Germinal center (tissue), 1 donor: ENCODE measurements around the gene MED8.

Source experiments
- DNase-seq: peaks from one replicate; pipeline ENCODE4 v3.0.0; 2012; ENCODE audit warnings: mixed read lengths, low spot score

Gene MED8, protein sequence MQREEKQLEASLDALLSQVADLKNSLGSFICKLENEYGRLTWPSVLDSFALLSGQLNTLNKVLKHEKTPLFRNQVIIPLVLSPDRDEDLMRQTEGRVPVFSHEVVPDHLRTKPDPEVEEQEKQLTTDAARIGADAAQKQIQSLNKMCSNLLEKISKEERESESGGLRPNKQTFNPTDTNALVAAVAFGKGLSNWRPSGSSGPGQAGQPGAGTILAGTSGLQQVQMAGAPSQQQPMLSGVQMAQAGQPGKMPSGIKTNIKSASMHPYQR

DNA sequence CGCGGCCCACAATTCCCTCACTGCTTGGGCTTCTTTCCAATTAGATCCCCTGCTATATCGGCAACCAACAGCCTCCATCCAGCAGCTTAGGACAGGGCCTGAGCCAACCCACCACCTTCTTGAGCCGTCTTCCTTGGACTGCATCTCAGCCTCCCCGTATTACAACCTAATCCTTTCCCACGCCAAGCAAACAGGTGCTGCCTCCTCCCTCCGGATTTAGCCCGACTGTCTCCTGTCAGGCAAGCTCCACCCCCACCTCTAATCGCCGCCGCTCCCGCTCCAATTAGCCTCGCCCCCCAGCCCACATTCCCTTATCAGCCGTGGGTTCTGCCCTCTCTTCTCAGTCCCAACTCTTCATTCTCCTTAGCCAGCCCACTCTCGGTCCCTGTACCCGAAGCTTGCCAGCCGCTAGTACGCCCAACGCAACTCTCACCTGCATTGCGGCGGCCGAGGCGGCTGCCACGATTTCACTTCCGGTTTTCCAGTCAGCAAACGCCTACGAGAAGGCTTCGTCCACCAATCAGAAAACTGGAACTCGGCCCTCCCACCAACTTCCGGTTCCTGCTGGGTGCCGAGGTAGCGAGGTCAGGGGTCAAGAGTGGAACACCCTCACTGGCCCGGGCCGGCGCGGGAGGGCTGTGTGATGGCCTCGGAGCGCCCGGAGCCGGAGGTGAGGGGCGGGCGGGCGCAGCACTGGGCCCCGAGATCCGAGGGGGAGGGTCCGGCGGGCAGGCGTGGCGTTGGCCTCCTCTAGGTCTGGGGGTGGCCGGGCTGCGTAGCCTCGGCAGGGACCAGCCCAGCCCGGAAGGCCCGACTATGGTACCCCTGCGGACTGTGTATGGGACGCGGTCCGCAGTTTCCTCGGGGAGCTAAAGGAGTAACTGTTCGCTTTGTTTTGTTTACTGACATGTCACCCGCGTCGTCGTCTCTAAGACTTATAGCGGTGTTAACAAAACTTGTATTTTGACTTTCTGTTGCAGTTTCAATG is at the start of gene MED8, which contains the start of gene SZT2:
TSS of gene MED8 (minus strand) at position 475 of the 988 bp plus-strand sequence. CDS start at position 439, 36 bp downstream.
TSS of gene SZT2 (plus strand) at position 574 of the 988 bp plus-strand sequence. CDS start at position 644, 70 bp downstream.
- peak; percentile 94 for DNase-seq

DNA sequence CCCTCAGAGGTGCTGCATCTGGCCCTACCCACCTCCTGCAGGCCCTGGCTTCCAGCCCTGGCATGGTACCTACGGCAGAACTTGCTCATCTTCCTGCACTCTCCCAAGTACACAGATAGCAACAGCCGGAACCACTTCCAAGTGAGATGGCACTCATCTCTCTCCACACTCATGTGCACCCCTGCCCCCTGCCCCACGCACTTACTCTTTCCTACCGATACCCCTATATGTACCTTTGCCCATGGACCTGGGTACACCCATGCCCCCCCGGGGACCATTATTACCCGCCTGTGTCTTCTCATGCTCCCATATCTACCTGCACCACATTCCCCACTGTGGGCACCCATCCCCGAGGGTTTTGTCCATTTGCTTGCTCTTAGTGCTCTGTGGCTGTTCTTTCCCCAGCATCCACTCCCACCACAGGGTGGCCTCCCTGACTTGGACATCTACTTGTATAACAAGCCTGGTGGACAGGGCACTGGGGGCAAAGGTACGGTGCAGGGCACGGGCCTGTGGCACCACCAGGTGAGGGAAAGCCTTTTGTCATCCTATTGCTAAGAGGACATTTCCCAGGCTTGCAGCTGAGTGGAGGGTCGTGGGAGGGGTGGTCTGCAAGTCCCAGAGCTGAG is 49.5 kb upstream of the MED8 start:
- no peak for DNase-seq

DNA sequence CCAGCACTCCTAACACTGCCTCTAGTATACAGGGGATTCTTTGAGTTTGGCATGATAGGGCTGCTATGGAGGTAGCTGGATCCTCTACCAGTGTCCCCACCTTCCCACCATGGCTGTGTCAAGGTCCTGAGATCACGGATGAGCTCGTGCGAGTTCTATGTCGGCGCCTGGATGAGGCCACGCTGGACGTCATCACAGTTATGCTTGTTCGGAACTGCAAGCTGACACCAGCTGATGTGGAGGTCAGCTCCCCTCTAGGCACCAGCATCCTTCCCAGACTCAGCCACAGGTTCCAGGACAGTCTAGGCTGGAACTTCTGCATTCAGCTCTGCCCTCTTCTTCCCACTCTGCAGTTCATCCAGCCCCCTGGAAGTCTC is 49.0 kb upstream of the MED8 start:
- no peak for DNase-seq

DNA sequence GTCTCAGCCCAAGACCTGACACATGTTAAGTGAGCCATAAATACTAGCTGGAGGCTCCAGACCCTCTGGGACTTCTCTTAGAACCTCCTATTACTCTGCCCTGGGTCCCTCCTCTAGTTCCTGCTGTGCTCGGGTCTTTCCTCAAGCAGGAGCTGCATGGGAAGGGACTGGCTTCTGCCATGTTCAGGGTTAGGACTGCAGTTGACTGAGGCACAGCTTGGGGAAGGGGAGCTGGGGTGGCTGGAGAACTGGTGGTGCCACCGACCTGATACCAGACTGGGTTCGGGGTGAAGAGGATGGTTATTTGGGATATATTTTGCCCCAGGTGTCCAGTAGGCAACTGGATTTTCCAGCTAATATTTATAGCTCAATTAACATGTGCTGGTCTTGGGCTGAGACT is 48.4 kb upstream of the MED8 start:
- no peak for DNase-seq

DNA sequence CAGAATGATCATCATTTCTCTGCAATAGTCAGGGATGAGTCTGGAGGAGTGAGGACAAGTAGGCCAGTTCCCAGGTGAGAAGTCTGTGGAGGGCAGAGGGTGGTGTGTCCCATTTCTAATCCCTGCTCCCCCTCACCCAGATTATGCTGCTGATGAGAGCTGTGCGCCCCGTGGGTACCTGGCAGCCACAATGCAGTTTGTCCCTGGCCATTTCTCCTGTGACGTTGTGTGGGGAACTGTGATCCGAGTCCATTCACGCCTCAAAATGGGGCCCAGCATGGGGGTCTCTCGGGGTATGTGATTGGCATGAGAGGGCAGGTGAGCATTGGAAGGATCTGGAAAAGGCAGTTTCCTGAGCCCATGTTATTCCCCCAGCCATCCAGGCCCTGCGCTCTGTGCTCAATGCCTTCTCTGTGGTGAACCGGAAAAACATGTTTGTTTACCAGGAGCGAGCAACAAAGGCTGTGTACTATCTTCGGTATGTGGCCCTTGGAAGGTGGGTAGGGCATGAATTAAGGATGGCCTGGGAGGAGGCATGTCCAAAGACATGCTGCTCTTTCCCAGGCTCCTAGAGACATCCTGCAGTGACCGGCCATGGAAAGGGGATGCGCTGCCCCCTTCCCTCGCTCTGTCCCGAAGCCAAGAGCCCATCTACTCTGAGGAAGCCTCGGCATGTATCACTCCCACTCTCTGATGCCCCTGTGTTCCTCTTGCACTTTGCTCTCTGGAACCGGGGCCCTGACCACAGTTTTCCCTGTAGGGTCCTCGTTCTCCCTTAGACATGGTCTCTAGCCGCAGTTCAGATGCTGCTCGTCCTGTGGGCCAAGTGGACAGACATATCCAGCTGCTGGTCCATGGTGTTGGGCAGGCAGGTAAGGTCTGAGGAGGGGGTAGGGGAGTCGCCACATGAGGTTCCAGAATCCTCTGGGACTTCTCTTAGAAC is 47.7 kb upstream of the MED8 start:
- DNase-seq = no peak

DNA sequence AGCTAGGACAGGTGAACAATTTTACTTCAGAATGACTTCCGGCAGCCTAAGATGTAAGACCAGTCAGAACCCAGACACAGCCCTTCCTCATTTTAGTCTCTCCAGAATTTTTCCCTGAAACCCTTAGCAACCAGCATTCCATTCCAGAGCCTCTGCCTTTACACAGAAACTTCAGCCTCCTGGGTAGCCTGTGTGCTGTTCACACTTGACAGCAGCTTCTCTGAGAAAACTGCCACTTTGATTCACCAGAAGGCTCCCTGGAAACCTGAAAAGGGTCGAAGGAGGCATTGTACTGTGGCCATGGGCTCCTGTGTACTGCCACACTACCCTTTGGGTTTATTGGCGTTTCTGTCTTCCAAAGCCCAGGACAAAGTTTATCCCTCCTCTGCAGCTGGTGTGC is 46.8 kb upstream of the MED8 start:
- no peak for DNase-seq

DNA sequence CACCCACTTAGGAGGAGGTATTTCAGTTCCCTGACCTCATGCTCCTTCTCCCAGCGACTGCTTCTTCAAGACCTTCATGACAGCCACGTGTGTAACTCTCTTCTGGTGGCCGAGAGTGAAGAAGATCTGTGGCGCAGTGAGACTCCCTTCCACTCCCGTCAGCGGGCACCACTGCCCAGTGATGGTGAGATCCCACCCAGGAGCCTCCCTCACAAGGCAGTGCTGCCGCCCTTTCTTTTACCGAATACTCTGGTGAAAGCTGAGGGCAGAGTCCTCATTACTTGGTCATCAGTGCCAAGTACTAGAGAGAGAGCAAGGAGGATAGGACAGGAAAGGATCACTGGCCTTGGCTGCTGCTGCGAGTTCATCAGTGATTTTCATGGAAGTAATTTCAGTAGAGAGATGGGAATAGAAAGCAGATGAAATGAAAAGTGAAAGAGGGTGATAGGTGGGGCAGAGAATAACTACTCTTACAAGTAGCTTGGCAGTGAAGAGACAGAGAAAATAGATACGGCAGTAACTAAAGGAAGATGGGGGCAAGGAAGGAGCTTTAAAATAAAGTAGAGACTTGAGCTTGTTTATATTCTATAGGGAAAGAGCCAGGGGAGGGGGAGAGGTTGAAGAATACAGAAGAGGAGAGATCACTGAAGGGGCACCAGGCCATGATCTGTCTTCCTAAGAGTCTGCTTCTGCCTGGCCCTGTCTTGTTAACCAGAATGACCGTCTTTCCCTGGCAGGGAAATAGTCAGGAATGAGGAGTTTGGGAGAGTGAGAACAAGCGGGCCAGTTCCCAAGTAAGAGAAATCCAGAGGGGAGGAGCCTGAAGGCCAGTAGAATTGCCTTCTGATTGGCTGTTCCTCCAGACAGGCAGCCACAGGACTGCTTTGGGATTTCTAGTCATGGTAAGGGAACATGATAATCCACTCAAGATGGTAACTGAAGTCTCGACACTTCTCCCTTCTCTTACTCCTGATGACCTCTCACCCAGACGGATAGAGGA is 45.8 kb upstream of the MED8 start:
- DNase-seq = no peak

DNA sequence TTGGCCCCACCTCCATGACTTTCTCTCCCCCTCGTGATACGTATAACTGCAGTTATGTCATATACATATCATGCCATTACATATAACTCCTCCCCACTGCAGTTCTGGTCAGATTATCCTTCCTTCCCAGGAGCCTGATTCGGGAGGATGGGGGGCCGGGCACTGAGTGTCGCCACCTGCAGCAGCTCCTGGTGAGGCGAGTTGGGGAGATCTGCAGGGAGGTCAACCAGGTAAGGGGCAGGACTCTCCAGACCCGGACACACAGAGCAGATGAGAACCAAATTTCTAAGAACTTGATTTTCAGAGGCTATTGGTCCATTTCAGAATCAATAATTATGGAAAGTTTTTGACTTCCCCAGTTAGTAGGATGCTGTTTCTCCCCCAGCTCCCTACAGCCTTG is 44.7 kb upstream of the MED8 start:
- DNase-seq = no peak

DNA sequence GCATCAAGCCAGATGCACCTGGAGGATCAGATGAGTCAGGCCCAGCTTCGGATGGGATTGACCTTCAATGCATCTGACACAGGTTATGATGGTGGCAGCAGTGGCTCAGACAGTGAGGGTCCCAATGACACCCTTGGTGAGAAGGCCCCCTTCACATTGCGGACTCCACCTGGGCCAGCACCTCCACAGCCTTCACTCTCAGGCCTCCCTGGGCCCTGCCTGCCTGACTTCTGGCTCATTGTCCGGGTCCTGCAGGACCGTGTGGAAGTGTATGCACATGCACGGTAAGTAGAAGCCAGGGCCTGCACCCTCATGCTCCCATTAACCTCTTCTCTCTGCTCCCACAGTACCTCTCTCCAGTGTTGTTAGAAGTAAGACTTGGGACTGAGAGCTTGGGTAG is 43.3 kb upstream of the MED8 start:
- no peak for DNase-seq

DNA sequence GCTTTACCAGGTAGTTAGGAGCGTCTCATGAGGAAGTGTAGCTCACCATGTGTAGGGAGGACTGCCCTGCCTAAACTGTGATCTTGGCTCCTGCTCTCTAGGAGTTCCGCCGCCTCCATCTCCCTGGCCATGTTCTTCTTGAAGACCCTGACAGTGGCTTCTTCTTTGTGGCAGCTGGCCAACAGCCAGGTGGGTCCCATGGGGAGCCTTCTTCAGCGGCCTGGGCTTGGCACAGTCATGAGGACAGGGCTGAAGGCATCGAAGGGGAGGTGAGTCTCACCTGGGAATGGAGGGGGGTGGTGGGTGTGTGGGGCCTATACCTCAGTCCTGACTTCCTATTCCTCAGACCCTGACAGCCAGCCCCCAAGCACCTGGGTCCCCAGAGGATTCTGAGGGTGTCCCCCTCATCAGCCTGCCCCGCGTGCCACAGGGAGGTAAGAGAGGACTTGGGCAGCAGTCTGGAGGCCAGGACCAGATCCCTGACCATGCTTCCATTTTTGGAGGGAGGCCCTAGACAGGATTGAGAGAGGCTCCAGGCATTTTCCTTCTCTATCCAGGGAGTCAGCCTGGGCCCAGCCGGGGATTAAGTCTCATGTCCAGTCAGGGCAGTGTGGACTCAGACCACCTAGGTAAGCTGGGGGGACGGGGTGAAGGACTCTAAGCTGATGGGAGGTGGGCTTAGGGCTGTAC is 42.7 kb upstream of the MED8 start:
- DNase-seq = no peak

DNA sequence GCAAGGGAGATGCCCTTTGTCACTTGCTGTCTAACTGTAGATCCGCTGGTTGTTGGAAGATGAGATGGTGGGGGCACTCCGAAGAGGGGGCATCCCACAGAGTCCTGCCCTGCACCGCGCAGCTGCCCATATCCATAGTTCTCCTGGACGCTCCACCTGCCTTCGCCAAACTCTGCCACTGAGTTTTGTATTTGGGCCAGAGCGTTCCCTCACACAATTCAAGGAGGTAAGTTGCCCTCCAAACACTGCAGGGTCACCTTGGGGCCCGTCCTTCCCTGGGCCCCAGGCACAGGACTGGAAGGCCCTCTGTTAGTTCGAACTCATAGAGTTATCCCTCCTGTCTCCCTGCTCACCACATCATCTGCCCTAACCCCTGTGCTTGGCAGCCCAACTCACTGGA is 42.1 kb upstream of the MED8 start:
- DNase-seq = no peak

DNA sequence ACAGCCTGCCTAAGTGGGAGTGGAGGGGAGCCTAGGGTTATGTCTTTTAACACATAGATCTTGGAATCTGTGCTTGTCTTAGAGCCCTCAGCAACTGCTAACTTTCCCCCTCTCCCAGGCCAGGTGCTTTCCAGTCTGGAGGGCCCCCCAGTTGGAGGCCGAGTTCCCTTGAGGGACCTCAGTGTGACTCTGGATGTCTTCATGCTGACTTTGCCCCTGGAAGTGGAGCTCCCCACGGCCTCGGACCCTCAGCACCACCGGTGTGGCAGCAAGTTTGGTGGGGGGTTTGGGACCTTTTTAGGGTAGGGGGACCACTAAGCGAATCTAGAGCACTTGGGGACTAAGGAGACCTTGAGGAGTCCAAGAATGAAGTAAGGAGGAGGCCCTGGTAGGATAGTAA is 41.2 kb upstream of the MED8 start:
- no peak for DNase-seq

DNA sequence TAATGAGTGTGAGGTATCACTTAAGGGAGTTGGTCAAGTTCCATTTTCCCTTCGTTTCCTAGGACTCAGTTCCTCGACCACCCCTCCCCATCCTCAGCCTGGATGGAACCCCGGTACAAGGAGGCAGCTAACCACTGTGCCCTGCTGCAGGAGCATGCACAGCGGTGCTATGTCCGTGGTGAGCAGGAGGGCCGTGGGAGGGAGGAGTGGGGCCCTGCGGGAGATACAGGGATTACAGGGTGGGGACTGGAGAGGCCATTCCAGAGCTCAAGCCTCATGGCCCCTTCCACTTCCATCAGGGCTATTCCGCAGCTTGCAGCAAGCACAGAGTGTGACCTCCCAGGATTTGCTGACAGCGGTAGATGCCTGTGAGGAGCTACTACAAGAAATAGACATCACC is 38.3 kb upstream of the MED8 start:
- no peak for DNase-seq

DNA sequence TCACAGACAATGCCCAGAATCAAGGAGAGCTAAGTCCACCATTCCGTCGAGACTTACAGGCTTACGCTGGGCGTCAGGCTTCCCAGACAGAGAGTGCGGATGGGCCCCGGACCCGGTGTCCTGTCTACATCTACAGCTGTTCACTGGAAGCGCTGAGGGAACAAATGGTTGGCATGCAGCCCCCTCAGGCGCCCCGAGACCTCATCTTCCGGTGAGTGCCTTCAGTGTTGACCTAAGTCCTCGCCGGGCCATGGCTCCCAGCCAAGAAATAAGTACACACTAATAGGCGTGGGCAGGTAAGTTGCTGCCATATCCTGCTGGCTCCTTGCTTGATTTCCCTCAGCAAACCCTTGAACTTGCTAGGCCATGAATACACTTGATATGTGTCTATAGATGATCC is 37.9 kb upstream of the MED8 start:
- no peak for DNase-seq

DNA sequence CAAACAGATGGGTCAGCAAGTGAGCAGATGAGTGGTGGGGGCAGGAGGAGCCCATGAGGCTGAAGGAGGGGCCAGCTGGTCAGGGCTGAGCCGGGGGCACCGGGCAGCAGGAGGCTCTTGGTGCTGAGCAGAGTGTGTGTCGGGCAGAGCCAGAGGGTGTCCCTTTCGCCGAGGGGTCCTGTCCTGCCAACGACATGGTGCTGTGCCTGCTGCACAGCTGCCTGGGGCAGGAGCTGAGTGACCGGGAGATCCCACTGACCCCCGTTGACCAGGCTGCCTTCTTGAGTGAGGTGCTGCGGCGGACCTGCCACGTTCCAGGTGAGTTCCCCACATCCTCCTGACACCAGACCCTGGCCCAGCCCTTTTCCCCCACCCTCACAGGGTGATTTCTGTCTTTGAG is 36.6 kb upstream of the MED8 start:
- DNase-seq = no peak

DNA sequence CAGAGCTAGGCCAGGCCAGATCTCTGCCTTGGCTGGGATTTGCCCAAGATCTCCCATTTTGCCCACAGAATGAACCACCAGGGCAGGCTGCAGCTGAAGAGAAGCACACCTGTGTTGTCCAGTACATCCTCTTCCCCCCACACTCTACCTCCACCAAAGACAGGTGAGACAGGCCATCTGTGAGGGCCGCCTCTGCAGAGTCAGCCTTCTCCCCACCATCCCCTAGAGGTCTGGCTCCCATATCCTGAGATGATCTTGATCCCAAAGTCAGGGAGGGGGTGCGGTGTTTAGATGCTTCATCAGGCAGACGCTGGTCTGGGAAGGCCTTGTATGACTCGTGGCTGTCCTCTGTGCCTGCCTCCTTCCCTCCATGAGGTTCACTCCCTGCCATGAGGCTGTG is 35.4 kb upstream of the MED8 start:
- no peak for DNase-seq

DNA sequence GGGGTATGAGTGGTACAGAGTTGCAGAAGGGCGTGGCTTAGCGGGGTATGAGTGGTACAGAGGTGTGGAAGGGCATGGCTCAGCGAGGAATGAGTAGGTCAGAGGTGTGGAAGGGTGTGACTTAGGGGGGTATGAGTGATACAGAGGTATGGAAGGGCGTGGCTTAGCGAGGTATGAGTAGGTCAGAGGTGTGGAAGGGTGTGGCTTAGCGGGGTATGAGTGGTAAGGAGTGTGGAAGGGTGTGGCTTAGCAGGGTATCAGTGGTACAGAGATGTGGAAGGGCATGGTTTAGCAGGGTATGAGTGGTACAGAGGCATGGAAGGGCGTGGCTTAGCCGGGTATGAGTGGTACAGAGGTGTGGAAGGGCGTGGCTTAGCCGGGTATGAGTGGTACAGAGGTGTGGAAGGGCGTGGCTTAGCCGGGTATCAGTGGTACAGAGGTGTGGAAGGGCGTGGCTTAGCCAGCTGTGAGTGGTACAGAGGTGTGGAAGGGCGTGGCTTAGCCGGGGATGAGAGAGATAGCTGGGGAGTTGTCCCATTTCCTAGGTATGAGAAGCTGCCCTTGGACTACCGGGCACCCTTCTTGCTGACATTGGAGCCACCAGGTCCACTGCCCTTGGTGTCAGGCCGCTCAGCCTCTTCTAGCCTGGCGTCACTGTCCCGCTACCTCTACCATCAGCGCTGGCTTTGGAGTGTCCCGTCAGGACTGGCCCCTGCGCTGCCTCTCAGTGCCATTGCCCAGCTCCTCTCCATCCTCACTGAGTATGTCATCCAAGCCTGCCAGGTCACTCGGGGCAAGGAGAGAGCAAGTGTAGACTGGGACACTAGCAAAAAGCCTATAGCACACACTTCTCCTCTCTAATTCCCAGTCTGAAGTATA is 34.3 kb upstream of the MED8 start:
- no peak for DNase-seq

DNA sequence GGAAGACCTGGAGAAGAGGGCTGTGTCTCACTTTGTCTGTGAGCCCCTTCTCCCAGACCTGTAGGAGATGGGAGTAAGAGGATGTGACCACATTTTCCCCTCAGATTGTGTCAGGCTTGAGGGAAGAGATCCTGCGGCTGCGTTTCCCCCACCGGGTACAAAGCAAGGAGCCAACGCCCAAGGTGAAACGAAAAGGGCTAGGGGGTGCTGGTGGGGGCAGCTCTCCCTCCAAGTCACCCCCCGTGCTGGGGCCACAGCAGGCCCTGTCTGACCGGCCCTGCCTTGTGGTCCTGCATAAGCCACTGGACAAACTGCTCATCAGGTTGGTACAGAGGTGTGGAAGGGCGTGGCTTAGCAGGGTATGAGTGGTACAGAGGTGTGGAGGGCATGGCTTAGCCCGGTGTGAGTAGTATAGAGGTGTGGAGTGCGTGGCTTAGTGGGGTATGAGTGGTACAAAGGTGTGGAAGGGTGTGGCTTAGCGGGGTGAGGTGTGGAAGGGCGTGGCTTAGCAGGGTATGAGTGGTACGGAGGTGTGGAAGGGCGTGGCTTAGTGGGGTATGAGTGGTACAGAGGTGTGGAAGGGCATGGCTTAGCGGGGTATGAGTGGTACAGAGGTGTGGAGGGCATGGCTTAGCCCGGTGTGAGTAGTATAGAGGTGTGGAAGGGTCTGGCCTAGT is 33.5 kb upstream of the MED8 start:
- DNase-seq = no peak
